SIG-M5 treated with dmso at 0.1 percent for 504 hours (cell line): ENCODE results near the gene RHBDL1.

Experiments
- DNase-seq: peaks from one replicate; lab custom pipeline; 2025; ENCODE audit not compliant: unreplicated experiment; lab: John Stamatoyannopoulos, UW

The RHBDL1 gene

GRCh38 chr16:674968-675883 is at the start of gene RHBDL1:
RHBDL1 (plus strand) TSS chr16:675671; CDS start chr16:675791, 120 bp downstream.
- no peak for DNase-seq

- DNase-seq, result no peak
Measured at GRCh38 chr16:625977-626765, 49.3 kb upstream of the RHBDL1 start.

GRCh38 chr16:626787-627453 is 48.6 kb upstream of the RHBDL1 start:
- DNase-seq, result no peak

GRCh38 chr16:627454-628239 is 47.8 kb upstream of the RHBDL1 start:
- no peak for DNase-seq

- DNase-seq, result no peak
Measured at GRCh38 chr16:628321-629061, 47.0 kb upstream of the RHBDL1 start.

GRCh38 chr16:629185-629832 is 46.2 kb upstream of the RHBDL1 start:
- no peak for DNase-seq

GRCh38 chr16:629833-630248 is 45.6 kb upstream of the RHBDL1 start:
- no peak for DNase-seq

- no peak for DNase-seq
Measured at GRCh38 chr16:630249-630814, 45.1 kb upstream of the RHBDL1 start.

GRCh38 chr16:630815-631405 is 44.6 kb upstream of the RHBDL1 start, which contains the start of gene WFIKKN1:
WFIKKN1 (plus strand) TSS chr16:630985; CDS start chr16:631254, 269 bp downstream.
- DNase-seq, result no peak

GRCh38 chr16:631808-632358 is 43.6 kb upstream of the RHBDL1 start:
- DNase-seq, result no peak

GRCh38 chr16:632486-633335 is 42.8 kb upstream of the RHBDL1 start:
- no peak for DNase-seq

- no peak for DNase-seq
Measured at GRCh38 chr16:633336-634050, 42.0 kb upstream of the RHBDL1 start.

- no peak for DNase-seq
Measured at GRCh38 chr16:634051-634670, 41.3 kb upstream of the RHBDL1 start.

GRCh38 chr16:634996-635395 is 40.5 kb upstream of the RHBDL1 start:
- no peak for DNase-seq

- DNase-seq, result no peak
Measured at GRCh38 chr16:635573-636205, 39.8 kb upstream of the RHBDL1 start.
